GM23338 (cell line): Measurements from ENCODE around the gene PCP4.

Experiments used
- CREB1 ChIP-seq: fragments of 250-450 bp; sonication (Bioruptor Pico); IDR thresholded peaks from 2 replicates; pipeline ENCODE4 v1.5.0; 2020; ENCODE audit warnings: low read depth, mild to moderate bottlenecking, moderate library complexity
- EZH2 ChIP-seq: fragments of 200-600 bp; sonication (generic); IDR thresholded peaks from one replicate; pipeline ENCODE4 v1.8.0; 2017; ENCODE audit warnings: antibody characterized with exemption, mild to moderate bottlenecking, low read depth; ENCODE audit not compliant: unreplicated experiment
- EZH2phosphoT487 ChIP-seq: fragments of 200-600 bp; sonication (generic); IDR thresholded peaks from one replicate; pipeline ENCODE4 v1.8.1; 2018; ENCODE audit warnings: antibody characterized with exemption; ENCODE audit not compliant: unreplicated experiment
- JUNB ChIP-seq: IDR thresholded peaks from one replicate; pipeline ENCODE4 v1.6.1; 2016; ENCODE audit warnings: antibody characterized with exemption; ENCODE audit not compliant: unreplicated experiment
- POLR2AphosphoS5 ChIP-seq: IDR thresholded peaks from 2 replicates; pipeline ENCODE4 v1.6.1; 2016; ENCODE audit warnings: antibody characterized with exemption, low read depth
- STAT1 ChIP-seq: IDR thresholded peaks from one replicate; pipeline ENCODE4 v1.6.1; 2016; ENCODE audit warnings: antibody characterized with exemption; ENCODE audit not compliant: unreplicated experiment
- ZNF114 ChIP-seq: fragments of 250-450 bp; sonication (Bioruptor Pico); IDR thresholded peaks from 2 replicates; pipeline ENCODE4 v1.5.0; 2020; ENCODE audit warnings: mild to moderate bottlenecking, moderate library complexity
- ZNF331 ChIP-seq: fragments of 250-450 bp; sonication (Bioruptor Pico); IDR thresholded peaks from 2 replicates; pipeline ENCODE4 v1.5.0; 2020; ENCODE audit warnings: low read depth, mild to moderate bottlenecking, moderate library complexity
- TF ChIP-seq, protein P1 (sequence below), 2 experiments: fragments of 200-600 bp in 1 of 2; sonication (generic) in 1 of 2; conservative IDR thresholded peaks; 2 replicates each; pipeline versions ENCODE4 v1.5.1 to v1.6.1; 2016 to 2017; ENCODE audit warnings: antibody characterized with exemption in 2 of 2, low read depth in 2 of 2, mild to moderate bottlenecking in 2 of 2, moderate library complexity in 1 of 2
- TF ChIP-seq, protein P2 (sequence below): IDR thresholded peaks from 2 replicates; pipeline ENCODE4 v1.6.1; 2016; ENCODE audit warnings: antibody characterized with exemption
- TF ChIP-seq, protein P3 (sequence below): IDR thresholded peaks from one replicate; pipeline ENCODE4 v1.6.1; 2018; ENCODE audit warnings: antibody characterized with exemption; ENCODE audit not compliant: unreplicated experiment

DNA sequence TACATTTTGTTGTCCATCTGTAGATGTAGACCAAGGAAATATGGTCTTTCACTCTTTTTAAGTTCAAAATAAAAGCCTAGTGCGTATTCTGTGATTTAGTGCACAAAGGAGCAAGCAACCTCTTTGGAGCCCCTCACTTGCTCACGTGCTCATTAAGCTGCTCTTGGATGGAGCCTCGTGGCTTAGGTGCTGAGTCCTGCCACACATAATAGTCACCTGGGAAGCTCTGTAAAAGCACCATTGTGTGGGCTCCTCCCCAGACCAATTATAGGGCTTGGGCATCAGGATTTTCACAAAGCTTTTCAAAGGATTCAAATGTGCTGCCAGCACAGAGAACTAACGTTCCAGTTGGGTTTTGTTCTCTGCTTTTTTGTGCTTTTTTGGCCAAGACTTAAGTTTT, 85.0 kb downstream of the PCP4 start:
- TF ChIP-seq, protein P1, sequence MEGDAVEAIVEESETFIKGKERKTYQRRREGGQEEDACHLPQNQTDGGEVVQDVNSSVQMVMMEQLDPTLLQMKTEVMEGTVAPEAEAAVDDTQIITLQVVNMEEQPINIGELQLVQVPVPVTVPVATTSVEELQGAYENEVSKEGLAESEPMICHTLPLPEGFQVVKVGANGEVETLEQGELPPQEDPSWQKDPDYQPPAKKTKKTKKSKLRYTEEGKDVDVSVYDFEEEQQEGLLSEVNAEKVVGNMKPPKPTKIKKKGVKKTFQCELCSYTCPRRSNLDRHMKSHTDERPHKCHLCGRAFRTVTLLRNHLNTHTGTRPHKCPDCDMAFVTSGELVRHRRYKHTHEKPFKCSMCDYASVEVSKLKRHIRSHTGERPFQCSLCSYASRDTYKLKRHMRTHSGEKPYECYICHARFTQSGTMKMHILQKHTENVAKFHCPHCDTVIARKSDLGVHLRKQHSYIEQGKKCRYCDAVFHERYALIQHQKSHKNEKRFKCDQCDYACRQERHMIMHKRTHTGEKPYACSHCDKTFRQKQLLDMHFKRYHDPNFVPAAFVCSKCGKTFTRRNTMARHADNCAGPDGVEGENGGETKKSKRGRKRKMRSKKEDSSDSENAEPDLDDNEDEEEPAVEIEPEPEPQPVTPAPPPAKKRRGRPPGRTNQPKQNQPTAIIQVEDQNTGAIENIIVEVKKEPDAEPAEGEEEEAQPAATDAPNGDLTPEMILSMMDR (conservative IDR thresholded peaks at IDR 0.05; ENCODE audit: low read depth in 2 of 2), result no peak
- no peak for TF ChIP-seq EZH2
- no peak for TF ChIP-seq CREB1 (CRISPR knock-in tag)
- TF ChIP-seq POLR2AphosphoS5, result no peak
- no peak for TF ChIP-seq ZNF331 (CRISPR knock-in tag)
- TF ChIP-seq, protein P2, sequence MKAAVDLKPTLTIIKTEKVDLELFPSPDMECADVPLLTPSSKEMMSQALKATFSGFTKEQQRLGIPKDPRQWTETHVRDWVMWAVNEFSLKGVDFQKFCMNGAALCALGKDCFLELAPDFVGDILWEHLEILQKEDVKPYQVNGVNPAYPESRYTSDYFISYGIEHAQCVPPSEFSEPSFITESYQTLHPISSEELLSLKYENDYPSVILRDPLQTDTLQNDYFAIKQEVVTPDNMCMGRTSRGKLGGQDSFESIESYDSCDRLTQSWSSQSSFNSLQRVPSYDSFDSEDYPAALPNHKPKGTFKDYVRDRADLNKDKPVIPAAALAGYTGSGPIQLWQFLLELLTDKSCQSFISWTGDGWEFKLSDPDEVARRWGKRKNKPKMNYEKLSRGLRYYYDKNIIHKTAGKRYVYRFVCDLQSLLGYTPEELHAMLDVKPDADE, result no peak
- no peak for TF ChIP-seq JUNB
- TF ChIP-seq, protein P3, sequence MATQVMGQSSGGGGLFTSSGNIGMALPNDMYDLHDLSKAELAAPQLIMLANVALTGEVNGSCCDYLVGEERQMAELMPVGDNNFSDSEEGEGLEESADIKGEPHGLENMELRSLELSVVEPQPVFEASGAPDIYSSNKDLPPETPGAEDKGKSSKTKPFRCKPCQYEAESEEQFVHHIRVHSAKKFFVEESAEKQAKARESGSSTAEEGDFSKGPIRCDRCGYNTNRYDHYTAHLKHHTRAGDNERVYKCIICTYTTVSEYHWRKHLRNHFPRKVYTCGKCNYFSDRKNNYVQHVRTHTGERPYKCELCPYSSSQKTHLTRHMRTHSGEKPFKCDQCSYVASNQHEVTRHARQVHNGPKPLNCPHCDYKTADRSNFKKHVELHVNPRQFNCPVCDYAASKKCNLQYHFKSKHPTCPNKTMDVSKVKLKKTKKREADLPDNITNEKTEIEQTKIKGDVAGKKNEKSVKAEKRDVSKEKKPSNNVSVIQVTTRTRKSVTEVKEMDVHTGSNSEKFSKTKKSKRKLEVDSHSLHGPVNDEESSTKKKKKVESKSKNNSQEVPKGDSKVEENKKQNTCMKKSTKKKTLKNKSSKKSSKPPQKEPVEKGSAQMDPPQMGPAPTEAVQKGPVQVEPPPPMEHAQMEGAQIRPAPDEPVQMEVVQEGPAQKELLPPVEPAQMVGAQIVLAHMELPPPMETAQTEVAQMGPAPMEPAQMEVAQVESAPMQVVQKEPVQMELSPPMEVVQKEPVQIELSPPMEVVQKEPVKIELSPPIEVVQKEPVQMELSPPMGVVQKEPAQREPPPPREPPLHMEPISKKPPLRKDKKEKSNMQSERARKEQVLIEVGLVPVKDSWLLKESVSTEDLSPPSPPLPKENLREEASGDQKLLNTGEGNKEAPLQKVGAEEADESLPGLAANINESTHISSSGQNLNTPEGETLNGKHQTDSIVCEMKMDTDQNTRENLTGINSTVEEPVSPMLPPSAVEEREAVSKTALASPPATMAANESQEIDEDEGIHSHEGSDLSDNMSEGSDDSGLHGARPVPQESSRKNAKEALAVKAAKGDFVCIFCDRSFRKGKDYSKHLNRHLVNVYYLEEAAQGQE, result no peak
- no peak for TF ChIP-seq EZH2phosphoT487
- TF ChIP-seq ZNF114 (CRISPR knock-in tag), result no peak
- no peak for TF ChIP-seq STAT1
